HCT116 (cell line): ENCODE data around the gene CCM2L. TPM values are rescaled to one million over a fixed set of nuclear protein-coding genes. Genes with fewer than 3 reads are reported as not detected.

Source experiments
- ATAC-seq: fragments of 200-7000 bp; cut with Tn5 transposase; 2 replicates; pipeline ENCODE4 v1.9.1; 2020; ENCODE audit warnings: mild to moderate bottlenecking, moderate library complexity
- BruUV-seq: library from RNA; stranded (reverse); fragments of 400-500 nt; replicated peaks from 2 replicates; lab custom pipeline; 2021; lab: Mats Ljungman, UMichigan
- CTCF ChIA-PET: fragments of 300-600 bp; sonication (Branson Sonifier 250); formaldehyde crosslinking; loops from one replicate; lab custom pipeline; 2021; ENCODE audit warnings: antibody characterized with exemption; lab: Charles Lee
- POLR2A ChIA-PET: fragments of 300-600, 350-600 bp; sonication (Branson Sonifier 250); formaldehyde crosslinking; loops from one replicate; lab custom pipeline; 2021; ENCODE audit warnings: antibody characterized with exemption; lab: Charles Lee
- RAD21 ChIA-PET, 2 experiments: fragments of 300-600 bp; sonication (Branson Sonifier 250); formaldehyde crosslinking; loops; one replicate each; lab custom pipeline; 2023; ENCODE audit warnings: low total read pairs in 2 of 2; ENCODE audit not compliant: uncharacterized antibody in 2 of 2, unreplicated experiment in 2 of 2, low non-redundant PET in 1 of 2; lab: Charles Lee
- DNase-seq: peaks from one replicate; pipeline ENCODE4 v3.0.0-alpha.2; 2010; ENCODE audit warnings: low read depth, low spot score
- H2AFZ ChIP-seq: fragments of 200-600 bp; shearing (Covaris generic), sonication (generic); 2 replicates; pipeline ENCODE4 v1.6.1; 2017; ENCODE audit warnings: low read depth, mixed run types, mixed read lengths, antibody characterized with exemption, low read length; ENCODE audit not compliant: poor library complexity, severe bottlenecking
- H3K27ac ChIP-seq: 2 replicates; pipeline ENCODE4 v1.5.1; 2012; ENCODE audit warnings: low read depth, low read length
- H3K27me3 ChIP-seq: fragments of 200-600 bp; sonication (generic); 2 replicates; pipeline ENCODE4 v1.6.1; 2016; ENCODE audit warnings: mixed run types, low read length, mixed read lengths; ENCODE audit not compliant: insufficient read depth
- H3K36me3 ChIP-seq, 2 experiments: fragments of 200-500 bp in 1 of 2; fragments of 200-600 bp in 1 of 2; sonication (Bioruptor generic) in 1 of 2; sonication (generic) in 1 of 2; 2 replicates each; pipeline versions ENCODE4 v1.5.1 to v1.6.1; 2014 to 2016; ENCODE audit warnings: low read length in 2 of 2, inconsistent platforms in 1 of 2, mixed read lengths in 1 of 2, mixed run types in 1 of 2; ENCODE audit not compliant: insufficient read depth in 2 of 2, control insufficient read depth in 1 of 2
- H3K4me1 ChIP-seq, 2 experiments: fragments of 200-600 bp in 1 of 2; sonication (generic) in 1 of 2; 2 replicates each; pipeline versions ENCODE4 v1.5.1 to v1.6.1; 2012 to 2017; ENCODE audit warnings: low read length in 2 of 2, inconsistent platforms in 1 of 2, mild to moderate bottlenecking in 1 of 2, mixed read lengths in 1 of 2, mixed run types in 1 of 2, moderate library complexity in 1 of 2; ENCODE audit not compliant: insufficient read depth in 2 of 2, control insufficient read depth in 1 of 2
- H3K4me2 ChIP-seq: fragments of 200-600 bp; sonication (generic); 2 replicates; pipeline ENCODE4 v1.6.1; 2017; ENCODE audit warnings: mixed run types, low read length, mixed read lengths
- H3K4me3 ChIP-seq, 2 experiments: fragments of 200-600 bp in 1 of 2; sonication (generic) in 1 of 2; replicated peaks in 1 of 2; 2 replicates each; pipeline ENCODE4 v1.5.1; 2011 to 2016; ENCODE audit warnings: low read length in 2 of 2, control low read depth in 1 of 2, low read depth in 1 of 2, mild to moderate bottlenecking in 1 of 2, mixed read lengths in 1 of 2, mixed run types in 1 of 2
- H3K79me2 ChIP-seq: fragments of 200-600 bp; sonication (generic); 2 replicates; pipeline ENCODE4 v1.6.1; 2017; ENCODE audit warnings: mild to moderate bottlenecking, mixed run types, low read length, moderate library complexity, mixed read lengths; ENCODE audit not compliant: insufficient read depth
- H3K9ac ChIP-seq: fragments of 200-600 bp; sonication (generic); 2 replicates; pipeline ENCODE4 v1.6.1; 2016; ENCODE audit warnings: low read length, mixed read lengths
- H3K9me2 ChIP-seq: fragments of 200-600 bp; sonication (generic), shearing (Covaris generic); 2 replicates; pipeline ENCODE4 v1.6.1; 2017; ENCODE audit warnings: mixed run types, mild to moderate bottlenecking, moderate library complexity; ENCODE audit not compliant: insufficient read depth
- H3K9me3 ChIP-seq, 2 experiments: fragments of 200-500 bp in 1 of 2; fragments of 200-600 bp in 1 of 2; sonication (Bioruptor generic) in 1 of 2; sonication (generic) in 1 of 2; 2 replicates each; pipeline ENCODE4 v1.6.1; 2014 to 2017; ENCODE audit warnings: low read length in 2 of 2, mixed read lengths in 2 of 2, inconsistent platforms in 1 of 2, low read depth in 1 of 2, mild to moderate bottlenecking in 1 of 2, mixed run types in 1 of 2, moderate library complexity in 1 of 2; ENCODE audit not compliant: control insufficient read depth in 1 of 2, insufficient read depth in 1 of 2
- H4K20me1 ChIP-seq: fragments of 200-600 bp; sonication (generic), shearing (Covaris generic); 2 replicates; pipeline ENCODE4 v1.6.1; 2017; ENCODE audit warnings: mixed run types, mild to moderate bottlenecking, moderate library complexity; ENCODE audit not compliant: insufficient read depth
- CEBPB ChIP-seq: IDR thresholded peaks from 2 replicates; pipeline ENCODE4 v1.6.1; 2012; ENCODE audit warnings: low read depth
- ELF1 ChIP-seq: IDR thresholded peaks from 2 replicates; pipeline ENCODE4 v1.6.1; 2012; ENCODE audit warnings: low read depth, borderline replicate concordance
- EZH2 ChIP-seq: fragments of 200-600 bp; sonication (generic); IDR thresholded peaks from 2 replicates; pipeline ENCODE4 v1.6.1; 2017; ENCODE audit warnings: antibody characterized with exemption, mixed run types
- MAX ChIP-seq: IDR thresholded peaks from 2 replicates; pipeline ENCODE4 v1.6.1; 2012
- POLR2AphosphoS5 ChIP-seq: IDR thresholded peaks from 2 replicates; pipeline ENCODE4 v1.6.1; 2011; ENCODE audit warnings: mild to moderate bottlenecking, low read depth, low read length, moderate library complexity
- SP1 ChIP-seq: IDR thresholded peaks from 2 replicates; pipeline ENCODE4 v1.6.1; 2012; ENCODE audit warnings: low read depth
- YY1 ChIP-seq: IDR thresholded peaks from 2 replicates; pipeline ENCODE4 v1.6.1; 2011; ENCODE audit warnings: low read length, low read depth, moderate library complexity, mild to moderate bottlenecking; ENCODE audit not compliant: insufficient replicate concordance; ENCODE audit errors: extremely low read depth
- intact Hi-C: fragments of 100-400 bp; cut with micrococcal nuclease; formaldehyde crosslinking; loops from 2 replicates; pipeline ENCODE4 v1.10.0; 2022
- total RNA-seq: library from RNA; stranded (reverse); gene quantifications from one replicate; pipeline ENCODE4 v1.2.1, GENCODE V29; 2021; ENCODE audit not compliant: unreplicated experiment
- TF ChIP-seq, protein P1 (sequence below), 3 experiments: fragments of 200-600 bp in 1 of 3; sonication (generic) in 1 of 3; IDR thresholded peaks in 2 of 3; conservative IDR thresholded peaks in 1 of 3; 2 replicates each; pipeline ENCODE4 v1.5.1; 2012 to 2017; ENCODE audit warnings: low read depth in 2 of 3, low read length in 2 of 3, antibody characterized with exemption in 1 of 3, borderline replicate concordance in 1 of 3, control low read depth in 1 of 3, mild to moderate bottlenecking in 1 of 3, mixed read lengths in 1 of 3, mixed run types in 1 of 3, moderate library complexity in 1 of 3; ENCODE audit not compliant: insufficient read depth in 1 of 3

CCM2L gene
- total RNA-seq, 1 experiment from 2014 or later = 1.4 TPM

DNA sequence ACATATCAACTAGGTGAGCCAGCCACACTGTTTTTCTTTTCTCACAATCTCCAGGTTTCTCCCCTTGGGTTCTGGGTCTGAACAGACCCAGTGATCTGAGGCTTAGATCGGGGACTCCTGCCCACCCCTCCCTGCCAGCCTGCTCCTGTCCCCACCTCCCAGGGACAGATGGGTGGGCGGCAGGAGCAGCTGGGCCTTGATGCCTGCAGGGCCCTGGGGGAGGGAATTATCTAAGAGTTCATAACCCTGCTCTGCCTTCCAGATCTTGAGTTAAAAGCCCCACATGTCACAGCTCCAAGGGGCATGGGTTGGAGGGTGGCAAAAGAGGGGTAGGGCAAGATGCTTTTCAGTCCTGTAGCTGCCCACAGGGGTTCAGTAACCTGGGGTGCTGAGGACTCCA, 47.5 kb upstream of the CCM2L start (continued):
- no peak for TF ChIP-seq POLR2AphosphoS5
- no peak for TF ChIP-seq MAX
- TF ChIP-seq EZH2 = no peak
- no peak for TF ChIP-seq SP1
- no peak for TF ChIP-seq ELF1
- TF ChIP-seq, protein P1, sequence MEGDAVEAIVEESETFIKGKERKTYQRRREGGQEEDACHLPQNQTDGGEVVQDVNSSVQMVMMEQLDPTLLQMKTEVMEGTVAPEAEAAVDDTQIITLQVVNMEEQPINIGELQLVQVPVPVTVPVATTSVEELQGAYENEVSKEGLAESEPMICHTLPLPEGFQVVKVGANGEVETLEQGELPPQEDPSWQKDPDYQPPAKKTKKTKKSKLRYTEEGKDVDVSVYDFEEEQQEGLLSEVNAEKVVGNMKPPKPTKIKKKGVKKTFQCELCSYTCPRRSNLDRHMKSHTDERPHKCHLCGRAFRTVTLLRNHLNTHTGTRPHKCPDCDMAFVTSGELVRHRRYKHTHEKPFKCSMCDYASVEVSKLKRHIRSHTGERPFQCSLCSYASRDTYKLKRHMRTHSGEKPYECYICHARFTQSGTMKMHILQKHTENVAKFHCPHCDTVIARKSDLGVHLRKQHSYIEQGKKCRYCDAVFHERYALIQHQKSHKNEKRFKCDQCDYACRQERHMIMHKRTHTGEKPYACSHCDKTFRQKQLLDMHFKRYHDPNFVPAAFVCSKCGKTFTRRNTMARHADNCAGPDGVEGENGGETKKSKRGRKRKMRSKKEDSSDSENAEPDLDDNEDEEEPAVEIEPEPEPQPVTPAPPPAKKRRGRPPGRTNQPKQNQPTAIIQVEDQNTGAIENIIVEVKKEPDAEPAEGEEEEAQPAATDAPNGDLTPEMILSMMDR (IDR thresholded peaks at IDR 0.05 in 2 of 3, conservative IDR thresholded peaks at IDR 0.05 in 1 of 3; ENCODE audit: borderline replicate concordance in 1 of 3, insufficient read depth in 1 of 3, low read depth in 2 of 3, low read length in 2 of 3) = no peak

GRCh38 chr20:31963889-31964288, 46.3 kb upstream of the CCM2L start:
- no peak overlapping the region for H3K4me3 ChIP-seq
- TF ChIP-seq CEBPB (no peak), YY1 (no peak)
- TF ChIP-seq, all 23 proteins: peak for 0
- ATAC-seq (no peak), DNase-seq (no peak)
- Histone ChIP-seq H3K27ac (no peak overlapping the region), H3K9ac (no peak overlapping the region), H3K79me2 (no peaks in the 10 kb centered on the region), H3K27me3 (peaks cover 82% of the 10 kb centered on the region), H3K4me2 (no peak overlapping the region), H4K20me1 (no peaks in the 10 kb centered on the region), H3K9me3 (no peaks in the 10 kb centered on the region), H3K9me2 (no peaks in the 10 kb centered on the region), H2AFZ (no peak overlapping the region), H3K4me1 (no peaks in the 10 kb centered on the region), H3K36me3 (no peaks in the 10 kb centered on the region)
- no TSS peak for BruUV-seq
- POLR2A ChIA-PET = no interaction called here
- intact Hi-C loops = no loop called here
- CTCF ChIA-PET = interaction anchor here (1.6 kb wide), 1 partner anchor 12 kb away, joined by 10 read pairs; the partner anchor contains the start of gene PDRG1
- RAD21 ChIA-PET = no interaction called here
